Muscle of back (tissue), 13 donors: Measurements from ENCODE around the gene ZNF813. TPM values are rescaled to one million over a fixed set of nuclear protein-coding genes. Genes with fewer than 3 reads are reported as not detected.
"Not testable (repeated sequence)": the region's sequence is repeated elsewhere in the genome, so short reads cannot be mapped to it uniquely, and the experiment has no call there.

Experiments used
- DNase-seq, 3 donors: peaks; one replicate each; pipeline versions ENCODE4 v3.0.0 to v3.0.0-alpha.2; 2013
- long read RNA-seq, 9 donors: transcript quantifications; one replicate each; lab custom pipeline, GENCODE V29; 2026
- polyA plus RNA-seq, 10 donors: library from polyadenylated mRNA; unstranded; fragments of 120-200 nt; gene quantifications; one replicate each; pipeline ENCODE4 v1.2.1, GENCODE V29; 2013; ENCODE audit not compliant: insufficient read length in 10 of 10

Gene ZNF813
- 1 to 10 TPM; 2.0 to 4.2 (median 2.8) TPM for polyA plus RNA-seq
- long read RNA-seq, donor 1, full-length matches to known transcripts: 1 of 1 reads
- long read RNA-seq, donor 1, partial matches to known transcripts: 0 of 1 reads
- long read RNA-seq, donor 1, other reads (novel, unspliced or antisense): 0 of 1 reads
- long read RNA-seq, donor 2: 0 reads
- long read RNA-seq, donor 3: 0 reads
- long read RNA-seq, donor 4: 0 reads
- long read RNA-seq, donor 5: 0 reads
- long read RNA-seq, donor 6, full-length matches to known transcripts: 1 of 1 reads
- long read RNA-seq, donor 6, partial matches to known transcripts: 0 of 1 reads
- long read RNA-seq, donor 6, other reads (novel, unspliced or antisense): 0 of 1 reads
- long read RNA-seq, donor 7, full-length matches to known transcripts: 1 of 1 reads
- long read RNA-seq, donor 7, partial matches to known transcripts: 0 of 1 reads
- long read RNA-seq, donor 7, other reads (novel, unspliced or antisense): 0 of 1 reads
- long read RNA-seq, donor 8, full-length matches to known transcripts: 1 of 1 reads
- long read RNA-seq, donor 8, partial matches to known transcripts: 0 of 1 reads
- long read RNA-seq, donor 8, other reads (novel, unspliced or antisense): 0 of 1 reads
- long read RNA-seq, donor 9: 0 reads

DNA sequence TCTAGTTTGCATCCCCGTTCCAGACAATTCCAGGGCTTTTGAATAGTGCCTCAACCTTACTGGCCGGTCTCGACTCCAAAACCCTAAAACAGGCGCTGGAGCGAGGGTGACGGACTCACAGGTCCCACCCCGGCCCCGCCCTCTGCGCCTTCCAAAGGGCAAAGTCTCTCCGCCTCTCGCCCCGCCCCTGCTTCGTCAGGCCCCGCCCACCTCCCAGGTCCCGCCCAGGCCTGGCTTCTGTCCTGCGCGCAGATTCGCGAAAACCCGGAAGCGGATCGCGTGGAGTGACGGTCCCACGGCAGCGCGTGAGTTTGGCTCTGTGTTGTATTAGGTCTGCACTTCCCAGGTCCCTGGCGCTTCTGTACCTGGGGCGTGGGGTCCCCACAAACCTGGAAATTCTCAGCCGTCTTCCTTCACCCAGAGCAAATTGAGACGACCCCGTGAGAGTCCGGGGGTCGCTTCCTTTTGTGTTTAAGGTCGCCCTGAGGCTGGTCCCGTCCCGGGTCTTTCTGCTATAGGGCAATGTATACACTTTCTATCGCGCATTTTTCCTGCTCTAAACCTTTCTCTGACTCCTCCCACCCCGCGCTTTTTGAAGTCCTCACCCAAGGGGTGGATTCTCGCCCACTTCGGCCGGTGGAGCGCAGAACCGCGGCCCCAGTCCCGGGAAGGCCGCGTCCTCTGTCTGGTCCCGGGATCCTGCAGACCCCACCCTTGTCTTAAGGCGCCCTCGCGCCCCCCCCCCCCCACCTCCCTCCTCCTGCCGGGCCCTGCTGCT lies at the start of gene ZNF813:
ZNF813 (plus strand) TSS at position 249 of the 778 bp plus-strand sequence. CDS start 16,090 bp downstream, outside the sequence.
- peak; percentile 84 to 94 (median 92) for DNase-seq

GRCh38 chr19:53420520-53421315 lies 46.8 kb upstream of the ZNF813 start:
- DNase-seq: not testable (repeated sequence)

DNA sequence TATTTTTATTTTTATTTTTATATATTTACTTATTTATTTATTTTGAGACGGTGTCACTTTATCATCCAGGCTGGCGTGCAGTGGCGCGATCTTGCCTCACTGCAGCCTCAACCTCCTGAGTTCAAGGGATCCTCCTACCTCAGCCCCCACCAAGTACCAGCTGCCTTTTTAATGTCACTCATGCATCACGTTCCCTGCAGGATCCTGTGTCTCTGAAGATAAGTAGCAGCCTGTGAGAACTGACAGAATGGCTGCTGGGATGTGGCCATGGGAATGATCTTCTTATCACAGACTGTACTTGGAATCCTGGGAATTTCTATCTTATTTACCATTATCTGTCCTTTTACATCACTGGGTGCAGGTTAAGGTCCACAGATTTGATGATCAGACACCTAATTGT lies 45.0 kb upstream of the ZNF813 start:
- DNase-seq: no peak

DNA sequence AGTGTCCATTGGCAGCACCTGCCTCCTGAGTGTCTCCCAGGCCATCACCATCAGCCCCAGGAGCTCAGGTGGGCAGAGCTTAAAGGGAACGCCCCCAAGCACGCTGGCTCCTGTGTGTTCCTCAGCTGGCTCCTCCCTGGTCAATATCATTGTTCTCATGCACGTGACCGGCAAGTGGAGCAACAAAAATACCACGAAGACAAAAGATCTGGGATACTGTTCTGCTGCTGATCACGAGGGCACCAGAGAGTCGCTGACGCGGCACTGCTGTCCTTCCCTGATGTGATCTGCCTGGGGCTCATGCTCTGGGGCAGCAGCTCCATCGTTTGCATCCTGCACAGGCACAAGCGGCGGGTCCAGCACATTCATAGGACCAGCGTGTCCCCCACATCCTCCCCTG lies 44.5 kb upstream of the ZNF813 start:
- not testable (repeated sequence) for DNase-seq

DNA sequence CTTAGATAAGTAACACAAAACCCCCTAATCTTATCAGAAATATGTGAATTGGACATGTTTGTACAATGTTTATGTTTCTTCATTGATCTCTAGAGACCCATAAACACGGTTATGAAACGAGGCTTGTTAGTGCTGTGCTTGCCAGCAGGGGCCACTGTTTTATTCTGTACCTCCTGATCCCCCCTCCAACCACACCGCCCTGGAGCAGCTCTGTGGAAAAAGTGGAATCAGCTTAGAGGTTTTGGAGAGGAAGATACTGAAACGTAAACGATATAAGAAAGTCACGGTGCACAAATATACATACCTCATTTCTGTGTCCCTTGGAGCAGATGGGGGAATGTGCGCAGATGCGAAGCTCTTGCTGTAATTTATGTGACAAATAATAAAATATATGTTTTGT lies 43.9 kb upstream of the ZNF813 start:
- DNase-seq: peak; percentile 7 to 67 (median 33)

GRCh38 chr19:53424968-53425597 lies 42.5 kb upstream of the ZNF813 start:
- peak; percentile 20 to 83 (median 74) for DNase-seq

DNA sequence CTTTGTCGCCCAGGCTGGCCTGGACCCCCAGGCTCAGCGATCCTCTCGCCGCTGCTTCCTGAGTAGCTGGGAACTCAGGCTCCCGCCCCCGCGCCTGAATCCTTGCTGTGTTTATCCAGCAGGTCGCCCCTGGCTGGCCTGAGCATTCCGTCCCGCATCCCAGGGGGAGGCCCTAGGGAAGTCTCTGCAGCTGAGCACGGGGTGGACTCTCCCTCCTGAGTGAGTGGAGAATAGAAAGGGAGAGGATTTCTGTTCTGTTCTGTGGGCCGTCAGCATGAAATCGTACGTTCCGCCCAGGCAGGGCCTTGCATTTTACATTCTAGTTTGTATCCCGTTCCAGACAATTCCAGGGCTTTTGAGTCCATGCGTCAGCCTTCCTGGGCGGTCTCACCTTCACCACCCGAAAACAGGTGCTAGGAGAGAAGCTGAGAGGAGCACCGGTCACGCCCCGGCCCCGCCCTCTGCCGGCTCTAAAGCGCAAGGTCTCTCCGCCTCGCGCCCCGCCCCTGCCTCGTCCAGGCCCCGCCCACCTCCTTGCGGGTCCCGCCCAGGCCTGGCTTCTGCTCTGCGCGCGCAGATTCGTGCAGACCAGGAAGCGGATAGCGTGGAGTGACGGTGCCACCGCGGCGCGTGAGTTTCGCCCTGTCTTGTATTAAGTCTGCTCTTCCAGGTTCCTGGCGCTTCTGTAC lies 36.0 kb upstream of the ZNF813 start, which contains the start of gene ZNF761:
ZNF761 (plus strand) TSS at position 586 of the 689 bp plus-strand sequence. CDS start 15,285 bp downstream, outside the sequence.
- peak; percentile 86 to 94 (median 92) for DNase-seq

DNA sequence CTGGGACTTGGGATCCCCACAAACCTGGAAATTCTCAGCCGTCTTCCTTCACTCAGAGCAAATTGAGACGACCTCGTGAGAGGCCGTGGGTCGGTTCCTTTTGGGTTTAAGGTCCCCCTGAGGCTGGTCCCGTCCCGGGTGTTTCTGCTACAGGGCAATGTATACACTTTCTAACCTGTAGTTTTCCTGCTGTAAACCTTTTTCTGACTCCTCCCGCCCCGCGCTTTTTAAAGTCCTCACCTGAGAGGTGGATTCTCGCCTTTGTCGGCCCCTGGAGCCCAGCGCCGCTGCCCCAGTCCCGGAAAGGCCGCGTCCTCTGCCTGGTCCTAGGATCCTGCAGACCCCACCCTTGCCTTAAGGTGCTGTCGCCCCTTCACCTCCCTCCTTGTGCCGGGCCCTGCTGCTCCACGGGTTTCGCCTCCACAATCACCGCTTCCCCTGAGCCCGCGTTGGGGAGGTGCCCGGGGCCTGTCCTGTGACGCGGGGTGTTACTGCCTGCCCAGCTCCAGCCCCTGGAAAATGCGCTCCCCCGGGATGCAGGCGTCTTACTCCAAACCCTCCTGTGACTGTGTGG lies 35.4 kb upstream of the ZNF813 start:
- DNase-seq: peak in 2 of 3 donors; percentile 3 to 6

GRCh38 chr19:53443809-53444208 lies 23.7 kb upstream of the ZNF813 start:
- DNase-seq: not testable (repeated sequence)

GRCh38 chr19:53447196-53447595 lies 20.3 kb upstream of the ZNF813 start:
- not testable (repeated sequence) for DNase-seq

- DNase-seq: no peak
These were observed 11.7 kb upstream of the ZNF813 start for GRCh38 chr19:53455828-53456227.

- DNase-seq: not testable (repeated sequence)
These were observed 7.3 kb upstream of the ZNF813 start for GRCh38 chr19:53460131-53460721.

- DNase-seq: no peak
These were observed 5.7 kb upstream of the ZNF813 start for GRCh38 chr19:53461866-53462265.

DNA sequence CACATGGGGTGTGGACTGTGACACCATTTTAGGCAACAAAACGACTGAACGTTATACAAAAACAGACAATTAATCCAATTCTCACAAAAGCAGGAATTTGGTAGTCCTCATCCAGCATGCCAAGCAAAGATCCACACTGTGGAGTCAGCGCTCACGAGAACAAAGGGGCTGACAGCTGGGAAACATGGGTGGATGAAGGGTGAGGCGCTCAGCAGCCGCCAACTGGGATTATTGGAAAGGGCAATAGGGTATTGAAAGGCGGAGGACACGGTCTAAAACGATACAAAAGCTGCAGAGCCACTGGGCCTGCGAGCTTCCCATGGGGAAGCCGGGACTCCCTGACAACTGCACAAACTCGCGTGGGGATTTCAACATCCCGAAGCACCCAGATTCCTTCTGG lies 4.7 kb upstream of the ZNF813 start:
- DNase-seq: peak in 1 of 3 donors; percentile 3

DNA sequence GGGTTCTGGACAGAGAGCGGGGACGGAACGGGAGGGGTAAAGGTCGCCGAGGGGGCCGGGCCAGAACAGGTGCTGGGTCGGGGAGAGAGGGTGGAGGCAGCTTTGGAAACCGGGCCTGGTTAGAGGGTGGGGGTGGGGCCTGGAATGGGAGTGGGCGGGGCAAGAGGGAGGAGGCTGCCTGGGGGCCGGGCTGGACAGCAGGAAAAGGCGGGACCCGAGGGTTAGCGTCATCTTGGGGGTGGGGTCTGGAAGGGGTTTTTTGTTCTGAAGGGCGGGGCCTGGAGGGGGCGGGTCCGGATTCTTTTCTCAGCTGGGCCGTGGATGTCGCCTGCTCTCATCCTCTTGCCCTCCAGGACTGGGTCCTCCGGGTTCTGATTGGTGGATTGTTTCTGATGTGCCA lies 4.3 kb upstream of the ZNF813 start:
- peak; percentile 20 to 34 (median 28) for DNase-seq

- peak in 1 of 3 donors; percentile 9 for DNase-seq
These were observed 628 bp upstream of the ZNF813 start for GRCh38 chr19:53466726-53467484.

GRCh38 chr19:53468628-53469027 lies 1.1 kb downstream of the ZNF813 start:
- not testable (repeated sequence) for DNase-seq

DNA sequence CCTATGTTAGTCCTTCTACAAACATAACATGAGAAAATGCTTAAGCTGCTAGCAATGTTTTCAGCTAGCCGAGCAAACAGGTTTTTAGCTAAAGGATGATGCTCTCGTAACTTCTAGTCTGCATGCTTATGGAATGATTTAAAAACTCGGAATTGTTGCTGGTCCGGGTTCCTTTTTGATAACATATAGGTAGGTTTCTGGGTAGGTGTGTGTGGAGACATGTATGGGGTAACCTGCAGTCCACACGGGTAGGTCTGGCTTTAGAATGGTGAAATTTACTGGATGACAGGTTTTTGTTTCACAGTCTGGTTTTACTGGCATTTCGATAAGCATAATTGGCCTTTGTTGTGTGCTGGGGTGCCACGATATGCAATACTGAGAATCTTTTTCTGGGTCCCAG lies 4.4 kb downstream of the ZNF813 start:
- DNase-seq: no peak
